Breast epithelium (tissue), 3 donors: Measurements from ENCODE around the gene PCDHA3.
"Not testable (repeated sequence)": the region's sequence is repeated elsewhere in the genome, so short reads cannot be mapped to it uniquely, and the experiment has no call there.

Experiments
- POLR2A ChIP-seq: fragments of 450-650 bp; IDR thresholded peaks from one replicate; pipeline ENCODE4 v1.6.1; 2016; ENCODE audit warnings: antibody characterized with exemption, mild to moderate bottlenecking, moderate library complexity
- POLR2AphosphoS5 ChIP-seq, 3 donors: sonication (generic); formaldehyde crosslinking; IDR thresholded peaks; one replicate each; pipeline ENCODE4 v1.6.1; 2017; ENCODE audit warnings: antibody characterized with exemption in 3 of 3
- TF ChIP-seq, protein P1 (sequence below), 3 donors: fragments of 450-650 bp; IDR thresholded peaks; one replicate each; pipeline ENCODE4 v1.5.1; 2016 to 2017; ENCODE audit warnings: antibody characterized with exemption in 3 of 3, mild to moderate bottlenecking in 3 of 3, moderate library complexity in 3 of 3

DNA sequence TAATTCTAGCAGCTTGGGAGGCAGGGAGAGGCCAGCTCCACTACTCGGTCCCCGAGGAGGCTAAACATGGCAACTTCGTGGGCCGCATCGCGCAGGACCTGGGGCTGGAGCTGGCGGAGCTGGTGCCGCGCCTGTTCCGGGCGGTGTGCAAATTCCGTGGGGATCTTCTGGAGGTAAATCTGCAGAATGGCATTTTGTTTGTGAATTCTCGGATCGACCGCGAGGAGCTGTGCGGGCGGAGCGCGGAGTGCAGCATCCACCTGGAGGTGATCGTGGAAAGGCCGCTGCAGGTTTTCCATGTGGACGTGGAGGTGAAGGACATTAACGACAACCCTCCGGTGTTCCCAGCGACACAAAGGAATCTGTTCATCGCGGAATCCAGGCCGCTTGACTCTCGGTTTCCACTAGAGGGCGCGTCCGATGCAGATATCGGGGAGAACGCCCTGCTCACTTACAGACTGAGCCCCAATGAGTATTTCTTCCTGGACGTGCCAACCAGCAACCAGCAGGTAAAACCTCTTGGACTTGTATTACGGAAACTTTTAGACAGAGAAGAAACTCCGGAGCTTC, 33.7 kb downstream of the PCDHA3 start:
- not testable (repeated sequence) for TF ChIP-seq POLR2AphosphoS5 (IDR thresholded peaks at IDR 0.05); POLR2A
- TF ChIP-seq, protein P1, sequence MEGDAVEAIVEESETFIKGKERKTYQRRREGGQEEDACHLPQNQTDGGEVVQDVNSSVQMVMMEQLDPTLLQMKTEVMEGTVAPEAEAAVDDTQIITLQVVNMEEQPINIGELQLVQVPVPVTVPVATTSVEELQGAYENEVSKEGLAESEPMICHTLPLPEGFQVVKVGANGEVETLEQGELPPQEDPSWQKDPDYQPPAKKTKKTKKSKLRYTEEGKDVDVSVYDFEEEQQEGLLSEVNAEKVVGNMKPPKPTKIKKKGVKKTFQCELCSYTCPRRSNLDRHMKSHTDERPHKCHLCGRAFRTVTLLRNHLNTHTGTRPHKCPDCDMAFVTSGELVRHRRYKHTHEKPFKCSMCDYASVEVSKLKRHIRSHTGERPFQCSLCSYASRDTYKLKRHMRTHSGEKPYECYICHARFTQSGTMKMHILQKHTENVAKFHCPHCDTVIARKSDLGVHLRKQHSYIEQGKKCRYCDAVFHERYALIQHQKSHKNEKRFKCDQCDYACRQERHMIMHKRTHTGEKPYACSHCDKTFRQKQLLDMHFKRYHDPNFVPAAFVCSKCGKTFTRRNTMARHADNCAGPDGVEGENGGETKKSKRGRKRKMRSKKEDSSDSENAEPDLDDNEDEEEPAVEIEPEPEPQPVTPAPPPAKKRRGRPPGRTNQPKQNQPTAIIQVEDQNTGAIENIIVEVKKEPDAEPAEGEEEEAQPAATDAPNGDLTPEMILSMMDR (IDR thresholded peaks at IDR 0.05) = not testable (repeated sequence)
